CD4-positive, alpha-beta T cell treated with Interleukin-10 for 1 hour (primary cell): ENCODE measurements around the gene CRADD.
"Not testable (repeated sequence)": the region's sequence is repeated elsewhere in the genome, so short reads cannot be mapped to it uniquely, and the experiment has no call there.

ENCODE experiments used
- DNase-seq: peaks from one replicate; pipeline ENCODE4 v3.0.0-alpha.2; 2020

Gene CRADD

GRCh38 chr12:93788853-93789252 lies 111.7 kb downstream of the CRADD start:
- no peak for DNase-seq

GRCh38 chr12:93789767-93790166 lies 112.6 kb downstream of the CRADD start:
- no peak for DNase-seq

GRCh38 chr12:93790472-93791152 lies 113.4 kb downstream of the CRADD start:
- no peak for DNase-seq

- DNase-seq = no peak
These were observed 115.8 kb downstream of the CRADD start for GRCh38 chr12:93793007-93793406.

- no peak for DNase-seq
These were observed 116.8 kb downstream of the CRADD start for GRCh38 chr12:93793983-93794382.

- DNase-seq = no peak
These were observed 117.6 kb downstream of the CRADD start for GRCh38 chr12:93794738-93795137.

- no peak for DNase-seq
These were observed 118.2 kb downstream of the CRADD start for GRCh38 chr12:93795352-93795751.

- DNase-seq = no peak
These were observed 119.6 kb downstream of the CRADD start for GRCh38 chr12:93796729-93797128.

GRCh38 chr12:93798279-93799151 lies 121.3 kb downstream of the CRADD start:
- DNase-seq = no peak

GRCh38 chr12:93801666-93802065 lies 124.5 kb downstream of the CRADD start:
- not testable (repeated sequence) for DNase-seq

GRCh38 chr12:93802293-93802692 lies 125.1 kb downstream of the CRADD start:
- no peak for DNase-seq

- DNase-seq = no peak
These were observed 125.7 kb downstream of the CRADD start for GRCh38 chr12:93802698-93803423.

GRCh38 chr12:93803424-93803807 lies 126.2 kb downstream of the CRADD start:
- DNase-seq = no peak

GRCh38 chr12:93804392-93805179 lies 127.4 kb downstream of the CRADD start:
- no peak for DNase-seq

GRCh38 chr12:93805736-93806141 lies 128.6 kb downstream of the CRADD start:
- DNase-seq = no peak

GRCh38 chr12:93807354-93807753 lies 130.2 kb downstream of the CRADD start:
- DNase-seq = no peak

- DNase-seq = no peak
These were observed 131.2 kb downstream of the CRADD start for GRCh38 chr12:93808169-93808899.

GRCh38 chr12:93812626-93813025 lies 135.5 kb downstream of the CRADD start:
- DNase-seq = no peak

GRCh38 chr12:93813186-93813585 lies 136.0 kb downstream of the CRADD start:
- no peak for DNase-seq

- DNase-seq = no peak
These were observed 137.0 kb downstream of the CRADD start for GRCh38 chr12:93813972-93814821.

GRCh38 chr12:93818488-93819049 lies 141.4 kb downstream of the CRADD start:
- no peak for DNase-seq
